Breast epithelium (tissue), 4 donors: ENCODE results near the gene AHCYL2. TPM values are rescaled to one million over a fixed set of nuclear protein-coding genes. Genes with fewer than 3 reads are reported as not detected.
A peak's percentile ranks its signal among the peaks of the same experiment; 100 is the strongest.

ENCODE experiments used
- DNase-seq, 2 donors: peaks; one replicate each; pipeline ENCODE4 v3.0.0-alpha.2; 2019; ENCODE audit warnings: low spot score in 2 of 2
- H3K27ac ChIP-seq, 2 donors: fragments of 200-600 bp; sonication (generic) in 1 of 2; one replicate each; pipeline ENCODE4 v1.5.1; 2016 to 2019; ENCODE audit warnings: mild to moderate bottlenecking in 1 of 2
- H3K27me3 ChIP-seq, 2 donors: fragments of 200-600 bp; sonication (generic) in 1 of 2; one replicate each; pipeline versions ENCODE4 v1.5.1 to v1.6.0; 2017 to 2019; ENCODE audit warnings: control low read depth in 1 of 2, mild to moderate bottlenecking in 1 of 2
- H3K36me3 ChIP-seq: fragments of 200-600 bp; one replicate; pipeline ENCODE4 v1.5.1; 2019
- H3K4me1 ChIP-seq, 2 donors: fragments of 200-600 bp; sonication (generic); one replicate each; pipeline ENCODE4 v1.5.1; 2016 to 2019; ENCODE audit warnings: control low read depth in 1 of 2
- H3K4me3 ChIP-seq, 3 donors: fragments of 200-600 bp; sonication (generic); 1 replicate in 2 of 3; 2 replicates in 1 of 3; pipeline ENCODE4 v1.5.1; 2016 to 2019; ENCODE audit warnings: mild to moderate bottlenecking in 3 of 3, moderate library complexity in 2 of 3
- H3K9me3 ChIP-seq, 2 donors: fragments of 200-600 bp; sonication (generic) in 1 of 2; one replicate each; pipeline ENCODE4 v1.5.1; 2016 to 2019; ENCODE audit warnings: control low read depth in 1 of 2
- CTCF ChIP-seq, 3 donors: fragments of 450-650 bp; IDR thresholded peaks; one replicate each; pipeline ENCODE4 v1.5.1; 2016 to 2017; ENCODE audit warnings: antibody characterized with exemption in 3 of 3, mild to moderate bottlenecking in 3 of 3, moderate library complexity in 3 of 3
- POLR2A ChIP-seq: fragments of 450-650 bp; IDR thresholded peaks from one replicate; pipeline ENCODE4 v1.6.1; 2016; ENCODE audit warnings: antibody characterized with exemption, mild to moderate bottlenecking, moderate library complexity
- POLR2AphosphoS5 ChIP-seq, 3 donors: sonication (generic); formaldehyde crosslinking; IDR thresholded peaks; one replicate each; pipeline ENCODE4 v1.6.1; 2017; ENCODE audit warnings: antibody characterized with exemption in 3 of 3
- intact Hi-C: fragments of 100-400 bp; cut with DNase I; formaldehyde crosslinking; loops from one replicate; pipeline ENCODE4 v1.15.1; 2023; ENCODE audit warnings: low total_unique reads
- total RNA-seq, 3 donors: library from RNA; depleted of rRNA; stranded (reverse); fragments of >200 nt; gene quantifications; one replicate each; pipeline ENCODE4 v1.1.0, GENCODE V29; 2016

Gene AHCYL2
- total RNA-seq, 3 donors from 2014 or later: 19.0 to 24.7 (median 21.8) TPM

GRCh38 chr7:129375141-129375938 lies 150.5 kb downstream of the AHCYL2 start:
- Histone ChIP-seq H3K36me3 (no peaks in the 10 kb centered on the region), H3K4me1 (no peaks in the 10 kb centered on the region), H3K27ac (peak overlapping the region; percentile 62 to 78), H3K27me3 (no peaks in the 10 kb centered on the region), H3K9me3 (no peaks in the 10 kb centered on the region), H3K4me3 (no peak overlapping the region)
- no peak for TF ChIP-seq POLR2A
- TF ChIP-seq CTCF (IDR thresholded peaks at IDR 0.05): no peak
- no peak for TF ChIP-seq POLR2AphosphoS5 (IDR thresholded peaks at IDR 0.05)
- DNase-seq: no peak
- intact Hi-C loops: no loop called here

GRCh38 chr7:129376076-129376777 lies 151.4 kb downstream of the AHCYL2 start:
- H3K4me1 ChIP-seq: no peaks in the 10 kb centered on the region
- H3K36me3 ChIP-seq: no peaks in the 10 kb centered on the region
- no peaks in the 10 kb centered on the region for H3K27me3 ChIP-seq
- DNase-seq: no peak
- no peaks in the 10 kb centered on the region for H3K9me3 ChIP-seq
- TF ChIP-seq CTCF (IDR thresholded peaks at IDR 0.05): peak in 1 of 3 donors; percentile 23
- TF ChIP-seq POLR2AphosphoS5 (IDR thresholded peaks at IDR 0.05): no peak
- TF ChIP-seq POLR2A: no peak
- peak overlapping the region in 1 of 2 donors; percentile 78 for H3K27ac ChIP-seq
- H3K4me3 ChIP-seq: no peak overlapping the region
- intact Hi-C loops: no loop called here

GRCh38 chr7:129376778-129377700 lies 152.2 kb downstream of the AHCYL2 start:
- no peaks in the 10 kb centered on the region for H3K27me3 ChIP-seq
- no peak for DNase-seq
- no peak for TF ChIP-seq CTCF (IDR thresholded peaks at IDR 0.05)
- TF ChIP-seq POLR2A: no peak
- TF ChIP-seq POLR2AphosphoS5 (IDR thresholded peaks at IDR 0.05): no peak
- H3K27ac ChIP-seq: no peak overlapping the region
- no peak overlapping the region for H3K4me3 ChIP-seq
- H3K36me3 ChIP-seq: no peaks in the 10 kb centered on the region
- no peaks in the 10 kb centered on the region for H3K9me3 ChIP-seq
- intact Hi-C loops: no loop called here
- no peaks in the 10 kb centered on the region for H3K4me1 ChIP-seq

- no peaks in the 10 kb centered on the region for H3K9me3 ChIP-seq
- no peaks in the 10 kb centered on the region for H3K4me1 ChIP-seq
- no peaks in the 10 kb centered on the region for H3K27me3 ChIP-seq
- H3K36me3 ChIP-seq: no peaks in the 10 kb centered on the region
- DNase-seq: no peak
- TF ChIP-seq POLR2AphosphoS5 (IDR thresholded peaks at IDR 0.05) (no peak), CTCF (IDR thresholded peaks at IDR 0.05) (no peak), POLR2A (no peak)
- H3K27ac ChIP-seq: no peak overlapping the region
- no peak overlapping the region for H3K4me3 ChIP-seq
- intact Hi-C loops: no loop called here
Measured at GRCh38 chr7:129381710-129382484, 157.1 kb downstream of the AHCYL2 start.
